ENCODE measurements around the gene CSTF3. TPM values are rescaled to one million over a fixed set of nuclear protein-coding genes. Genes with fewer than 3 reads are reported as not detected.

The CSTF3 gene
- total and polyA plus RNA-seq, 10 of the 15 experiments (the other 5 are each of a cell fraction or from before 2014, with no cell fraction given) = 25.4 to 63.5 (median 49.5) TPM

- CTCF ChIA-PET = interaction anchor here (1.0 to 10.8 kb wide), 6 partner anchors 29 to 258 kb away, joined by 3 to 144 read pairs (median 44); no protein-coding TSS in a partner anchor
- H3K27me3 ChIP-seq (replicated peaks in 1 of 2; ENCODE audit: control insufficient read depth in 2 of 2, insufficient read depth in 2 of 2, low read length in 1 of 2) = no peaks in the 10 kb centered on the region
- no peak overlapping the region for H3K4me2 ChIP-seq (ENCODE audit: control insufficient read depth, insufficient read depth)
- no peak overlapping the region for H2AFZ ChIP-seq (ENCODE audit: control insufficient read depth, low read depth, low read length)
- ATAC-seq (no peak), FAIRE-seq (no peak), DNase-seq (ENCODE audit: low read depth, low spot score) (no peak)
- H3K79me2 ChIP-seq (ENCODE audit: control insufficient read depth, insufficient read depth, low read length) = no peaks in the 10 kb centered on the region
- TF ChIP-seq ZNF274 (IDR thresholded peaks at IDR 0.05; ENCODE audit: insufficient read depth, insufficient read length) = no peak
- TF ChIP-seq PAX5 (IDR thresholded peaks at IDR 0.05; ENCODE audit: borderline replicate concordance, low read depth, low read length) = no peak
- TF ChIP-seq HDAC2 (IDR thresholded peaks at IDR 0.05) = no peak
- no peak for TF ChIP-seq ZNF217 (IDR thresholded peaks at IDR 0.05)
- no peak for TF ChIP-seq IKZF2 (IDR thresholded peaks at IDR 0.05)
- TF ChIP-seq SIX5 (IDR thresholded peaks at IDR 0.05; ENCODE audit: low read depth, low read length, severe bottlenecking) = no peak
- TF ChIP-seq CEBPB (IDR thresholded peaks at IDR 0.05; ENCODE audit: borderline replicate concordance in 1 of 2, low read depth in 2 of 2, low read length in 2 of 2) = no peak
- no peak for TF ChIP-seq HDGF (IDR thresholded peaks at IDR 0.05)
- TF ChIP-seq, protein P1, sequence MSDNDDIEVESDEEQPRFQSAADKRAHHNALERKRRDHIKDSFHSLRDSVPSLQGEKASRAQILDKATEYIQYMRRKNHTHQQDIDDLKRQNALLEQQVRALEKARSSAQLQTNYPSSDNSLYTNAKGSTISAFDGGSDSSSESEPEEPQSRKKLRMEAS (IDR thresholded peaks at IDR 0.05; ENCODE audit: low read depth, low read length) = no peak
- no peak for TF ChIP-seq SMC3 (IDR thresholded peaks at IDR 0.05; ENCODE audit: borderline replicate concordance, low read length)
- no peak for TF ChIP-seq SIN3A (IDR thresholded peaks at IDR 0.05; ENCODE audit: low read depth, low read length)
- TF ChIP-seq USF2 (IDR thresholded peaks at IDR 0.05; ENCODE audit: borderline replicate concordance, low read depth, low read length) = no peak
- no peaks in the 10 kb centered on the region for H4K20me1 ChIP-seq (ENCODE audit: control insufficient read depth, insufficient read depth)
- TSS peak; percentile 35 for BruUV-seq (replicated peaks)
- H3K9me3 ChIP-seq (replicated peaks; ENCODE audit: control insufficient read depth, insufficient read depth, low read length) = no peaks in the 10 kb centered on the region
- RAD21 ChIA-PET (ENCODE audit: unreplicated experiment) = interaction anchor here (0.9 to 5.1 kb wide), 3 partner anchors 105 to 261 kb away, joined by 3 to 144 read pairs (median 4); no protein-coding TSS in a partner anchor
- SMC1A ChIA-PET (ENCODE audit: uncharacterized antibody, unreplicated experiment) = interaction anchor here (7.6 to 11.0 kb wide), 2 partner anchors 100 to 109 kb away, joined by 72 to 141 read pairs; no protein-coding TSS in a partner anchor
- POLR2A ChIA-PET = no interaction called here
- intact Hi-C loops (cut with micrococcal nuclease; ENCODE audit: unreplicated experiment) (no loop called here), in situ Hi-C loops (cut with MboI) (loop anchor here (10.0 kb wide), 1 partner anchor 262 kb away; no protein-coding TSS in a partner anchor)
- H3K9ac ChIP-seq (ENCODE audit: control insufficient read depth, insufficient read depth, low read length) = no peak overlapping the region
- H3K27ac ChIP-seq (ENCODE audit: control insufficient read depth, insufficient read depth) = no peak overlapping the region
- H3K4me1 ChIP-seq (ENCODE audit: control insufficient read depth, insufficient read depth, low read length) = peaks cover 30% of the 10 kb centered on the region
- no peak overlapping the region for H3K4me3 ChIP-seq
- peaks cover 6 to 8% of the 10 kb centered on the region in 2 experiments for H3K36me3 ChIP-seq (ENCODE audit: control insufficient read depth in 2 of 2, insufficient read depth in 2 of 2, low read length in 1 of 2)
- 79% methylated on average over 3 of the region's 3 CpGs for WGBS (ENCODE audit: insufficient coverage, insufficient replicate concordance, low lambda C conversion rate, missing lambda C conversion rate)
These were observed 94.0 kb downstream of the CSTF3 start for GRCh38 chr11:33067294-33067693.

Data from GM12878 (cell line).